CD14-positive monocyte (primary cell): ENCODE measurements around the gene DRAM1. TPM values are rescaled to one million over a fixed set of nuclear protein-coding genes. Genes with fewer than 3 reads are reported as not detected.

Source experiments
- DNase-seq, 3 donors: peaks; one replicate each; pipeline ENCODE4 v3.0.0-alpha.2; 2011 to 2022
- H2AFZ ChIP-seq: 2 replicates; pipeline ENCODE4 v1.6.0; 2012; ENCODE audit warnings: mild to moderate bottlenecking, low read depth, low read length, inconsistent platforms; ENCODE audit not compliant: insufficient read depth, poor library complexity, severe bottlenecking
- H3K27ac ChIP-seq, 2 donors: 1 replicate in 1 of 2; 2 replicates in 1 of 2; pipeline ENCODE4 v1.5.1; 2012 to 2013; ENCODE audit warnings: low read length in 2 of 2, control low read depth in 1 of 2, inconsistent platforms in 1 of 2, low read depth in 1 of 2, mild to moderate bottlenecking in 1 of 2
- H3K27me3 ChIP-seq, 2 donors: one replicate each; pipeline versions ENCODE4 v1.6.0 to v1.6.1; 2011 to 2013; ENCODE audit warnings: low read length in 2 of 2; ENCODE audit not compliant: control insufficient read depth in 2 of 2, insufficient read depth in 2 of 2
- H3K36me3 ChIP-seq, 2 donors: replicated peaks in 1 of 2; 1 replicate in 1 of 2; 2 replicates in 1 of 2; pipeline versions ENCODE4 v1.5.1 to v1.6.1; 2012 to 2013; ENCODE audit warnings: low read length in 2 of 2, control low read depth in 1 of 2, inconsistent platforms in 1 of 2, mild to moderate bottlenecking in 1 of 2; ENCODE audit not compliant: insufficient read depth in 2 of 2, control insufficient read depth in 1 of 2
- H3K4me1 ChIP-seq, 2 donors: 1 replicate in 1 of 2; 2 replicates in 1 of 2; pipeline versions ENCODE4 v1.5.1 to v1.6.1; 2012 to 2013; ENCODE audit warnings: low read length in 2 of 2, control low read depth in 1 of 2, inconsistent platforms in 1 of 2, mild to moderate bottlenecking in 1 of 2, moderate library complexity in 1 of 2; ENCODE audit not compliant: insufficient read depth in 2 of 2, control insufficient read depth in 1 of 2
- H3K4me2 ChIP-seq: replicated peaks from 2 replicates; pipeline ENCODE3; 2012; ENCODE audit warnings: low read length, moderate library complexity, mild to moderate bottlenecking; ENCODE audit not compliant: poor library complexity, severe bottlenecking; ENCODE audit errors: extremely low read depth
- H3K4me3 ChIP-seq, 3 experiments: fragments of 200-600 bp in 1 of 3; sonication (generic) in 1 of 3; replicated peaks in 1 of 3; 1 replicate in 2 of 3; 2 replicates in 1 of 3; pipeline ENCODE4 v1.5.1; 2011 to 2013; ENCODE audit warnings: low read length in 3 of 3, mild to moderate bottlenecking in 3 of 3, control low read depth in 2 of 3, low read depth in 2 of 3, inconsistent platforms in 1 of 3, moderate library complexity in 1 of 3
- H3K79me2 ChIP-seq: 2 replicates; pipeline ENCODE4 v1.6.0; 2012; ENCODE audit warnings: mild to moderate bottlenecking, control low read depth, inconsistent platforms, low read length, moderate library complexity; ENCODE audit not compliant: insufficient read depth
- H3K9ac ChIP-seq: 2 replicates; pipeline ENCODE4 v1.6.0; 2017; ENCODE audit warnings: low read length, mild to moderate bottlenecking; ENCODE audit not compliant: insufficient read depth, poor library complexity, severe bottlenecking
- H3K9me3 ChIP-seq, 2 donors: replicated peaks in 1 of 2; 1 replicate in 1 of 2; 2 replicates in 1 of 2; pipeline versions ENCODE4 v1.5.1 to v1.6.1; 2012 to 2013; ENCODE audit warnings: low read length in 2 of 2, control low read depth in 1 of 2; ENCODE audit not compliant: control insufficient read depth in 1 of 2, insufficient read depth in 1 of 2
- H4K20me1 ChIP-seq: 2 replicates; pipeline ENCODE4 v1.6.0; 2012; ENCODE audit warnings: mild to moderate bottlenecking, low read length, control low read depth, moderate library complexity; ENCODE audit not compliant: insufficient read depth
- H3K27ac Mint-ChIP-seq, 7 donors: one replicate each; pipeline ENCODE4 v1.8.0; 2020; ENCODE audit warnings: mild to moderate bottlenecking in 7 of 7, mixed read lengths in 7 of 7, moderate library complexity in 6 of 7, inconsistent platforms in 2 of 7
- H3K27me3 Mint-ChIP-seq, 3 donors: one replicate each; pipeline ENCODE4 v1.8.0; 2021 to 2022; ENCODE audit warnings: low read depth in 3 of 3, mild to moderate bottlenecking in 3 of 3, mixed read lengths in 3 of 3, moderate library complexity in 3 of 3, inconsistent platforms in 1 of 3
- H3K36me3 Mint-ChIP-seq, 2 donors: one replicate each; pipeline ENCODE4 v1.8.0; 2020; ENCODE audit warnings: mixed read lengths in 2 of 2, inconsistent platforms in 1 of 2, mild to moderate bottlenecking in 1 of 2
- H3K4me1 Mint-ChIP-seq: one replicate; pipeline ENCODE4 v1.8.0; 2020; ENCODE audit warnings: mild to moderate bottlenecking, mixed read lengths
- H3K4me3 Mint-ChIP-seq, 2 donors: one replicate each; pipeline ENCODE4 v1.8.0; 2020; ENCODE audit warnings: mild to moderate bottlenecking in 2 of 2, mixed read lengths in 2 of 2, moderate library complexity in 1 of 2
- H3K9me3 Mint-ChIP-seq, 7 donors: one replicate each; pipeline ENCODE4 v1.8.0; 2020 to 2022; ENCODE audit warnings: mixed read lengths in 7 of 7, mild to moderate bottlenecking in 6 of 7, moderate library complexity in 6 of 7, inconsistent platforms in 2 of 7
- CTCF ChIP-seq: fragments of 200-600 bp; IDR thresholded peaks from one replicate; pipeline ENCODE4 v1.8.0; 2022; ENCODE audit warnings: antibody characterized with exemption, mild to moderate bottlenecking
- WGBS: methylation state at CpG from one replicate; pipeline ENCODE4 v1.1.5; 2013; ENCODE audit warnings: missing lambda C conversion rate; ENCODE audit not compliant: insufficient coverage; 5-methylcytosine and 5-hydroxymethylcytosine counted together
- intact Hi-C, 2 donors: fragments of 100-400 bp; cut with micrococcal nuclease; formaldehyde crosslinking; loops; one replicate each; pipeline versions ENCODE4 v1.15.0 to v1.15.1; 2023
- polyA plus RNA-seq, 3 donors: library from polyadenylated mRNA; depleted of rRNA in 1 of 3; unstranded in 2 of 3; stranded (reverse) in 1 of 3; fragments of 300-500 nt in 2 of 3; fragments of >200 nt in 1 of 3; fragmentation: Illumina TruSeq in 2 of 3; gene quantifications; 1 replicate in 2 of 3; 2 replicates in 1 of 3; pipeline ENCODE4 v1.2.3, GENCODE V29; 2012 to 2021

The DRAM1 gene
- polyA plus RNA-seq, 3 donors = 14.0 to 49.7 (median 43.0) TPM

GRCh38 chr12:101919447-101919846 lies 42.1 kb downstream of the DRAM1 start:
- Histone ChIP-seq H3K36me3 (peaks cover 10 to 55% of the 10 kb centered on the region in 2 donors), H3K79me2 (no peaks in the 10 kb centered on the region), H3K27me3 (no peaks in the 10 kb centered on the region), H3K4me2 (no peak overlapping the region), H3K4me3 (no peak overlapping the region), H3K4me1 (peaks cover 7 to 10% of the 10 kb centered on the region in 2 donors), H3K9ac (no peak overlapping the region), H3K9me3 (no peaks in the 10 kb centered on the region), H3K27ac (no peak overlapping the region), H4K20me1 (no peaks in the 10 kb centered on the region), H2AFZ (no peak overlapping the region)
- H3K4me3 Mint-ChIP-seq = no peak overlapping the region
- H3K27ac Mint-ChIP-seq = no peak overlapping the region
- peaks cover 46 to 62% of the 10 kb centered on the region in 2 donors for H3K36me3 Mint-ChIP-seq
- intact Hi-C loops = loop anchor here in 1 of 2 donors (10.0 kb wide), 1 partner anchor 145 kb away; no protein-coding TSS in a partner anchor
- TF ChIP-seq CTCF = no peak
- peaks cover 15% of the 10 kb centered on the region for H3K4me1 Mint-ChIP-seq
- WGBS = 100% methylated on average over 3 of the region's 3 CpGs
- peaks cover 0 to 2% (median 0%) of the 10 kb centered on the region in 3 donors for H3K27me3 Mint-ChIP-seq
- no peak for DNase-seq
- H3K9me3 Mint-ChIP-seq = peaks cover 0 to 3% (median under 1%) of the 10 kb centered on the region in 7 donors

- Mint-ChIP-seq H3K36me3 (peaks cover 40 to 52% of the 10 kb centered on the region in 2 donors), H3K27ac (no peak overlapping the region), H3K9me3 (peaks cover 0 to 6% (median 4%) of the 10 kb centered on the region in 7 donors), H3K4me3 (no peak overlapping the region), H3K4me1 (peaks cover 24% of the 10 kb centered on the region), H3K27me3 (peaks cover 0 to 2% (median 0%) of the 10 kb centered on the region in 3 donors)
- Histone ChIP-seq H3K9me3 (peaks cover 0 to 3% of the 10 kb centered on the region in 2 donors), H3K4me1 (peaks cover 15 to 25% of the 10 kb centered on the region in 2 donors), H3K4me3 (no peak overlapping the region), H3K36me3 (peaks cover 10 to 52% of the 10 kb centered on the region in 2 donors), H3K4me2 (no peak overlapping the region), H2AFZ (no peak overlapping the region), H4K20me1 (no peaks in the 10 kb centered on the region), H3K27ac (no peak overlapping the region), H3K27me3 (no peaks in the 10 kb centered on the region), H3K79me2 (no peaks in the 10 kb centered on the region), H3K9ac (no peak overlapping the region)
- no peak for DNase-seq
- intact Hi-C loops = no loop called here
- no peak for TF ChIP-seq CTCF
- WGBS = 100% methylated on average over 1 of the region's 2 CpGs
These were observed 43.5 kb downstream of the DRAM1 start for GRCh38 chr12:101920906-101921305.
